HL-60 (cell line): Measurements from ENCODE around the gene GMDS.

Source experiments
- DNase-seq, 2 experiments: peaks; one replicate each; pipeline ENCODE4 v3.0.0-alpha.2; 2010 to 2020; ENCODE audit warnings: low read depth in 1 of 2, low spot score in 1 of 2
- H3K27ac ChIP-seq: fragments of 250-450 bp; sonication (Bioruptor Pico); replicated peaks from 2 replicates; pipeline ENCODE4 v1.5.1; 2020; ENCODE audit warnings: mild to moderate bottlenecking, moderate library complexity
- H3K27me3 ChIP-seq: fragments of 250-450 bp; sonication (Bioruptor Pico); 2 replicates; pipeline ENCODE4 v1.5.1; 2021; ENCODE audit warnings: mild to moderate bottlenecking, moderate library complexity; ENCODE audit not compliant: insufficient read depth, poor library complexity, severe bottlenecking
- H3K4me3 ChIP-seq: replicated peaks from 2 replicates; pipeline ENCODE4 v1.5.1; 2011; ENCODE audit warnings: mild to moderate bottlenecking, control low read depth, low read length; ENCODE audit not compliant: insufficient read depth
- GABPA ChIP-seq: IDR thresholded peaks from 2 replicates; pipeline ENCODE4 v1.6.1; 2012; ENCODE audit warnings: low read depth
- POLR2AphosphoS5 ChIP-seq: IDR thresholded peaks from 2 replicates; pipeline ENCODE4 v1.6.1; 2012; ENCODE audit warnings: low read depth
- SPI1 ChIP-seq: IDR thresholded peaks from 2 replicates; pipeline ENCODE4 v1.6.1; 2012; ENCODE audit warnings: low read depth, mild to moderate bottlenecking, borderline replicate concordance
- TF ChIP-seq, protein P1 (sequence below): IDR thresholded peaks from one replicate; pipeline ENCODE4 v1.5.1; 2011; ENCODE audit warnings: low read length, control low read depth, inconsistent platforms; ENCODE audit not compliant: insufficient read depth
- TF ChIP-seq, protein P2 (sequence below): IDR thresholded peaks from 2 replicates; pipeline ENCODE4 v1.6.1; 2012; ENCODE audit warnings: low read depth; ENCODE audit not compliant: insufficient replicate concordance

The GMDS gene

DNA sequence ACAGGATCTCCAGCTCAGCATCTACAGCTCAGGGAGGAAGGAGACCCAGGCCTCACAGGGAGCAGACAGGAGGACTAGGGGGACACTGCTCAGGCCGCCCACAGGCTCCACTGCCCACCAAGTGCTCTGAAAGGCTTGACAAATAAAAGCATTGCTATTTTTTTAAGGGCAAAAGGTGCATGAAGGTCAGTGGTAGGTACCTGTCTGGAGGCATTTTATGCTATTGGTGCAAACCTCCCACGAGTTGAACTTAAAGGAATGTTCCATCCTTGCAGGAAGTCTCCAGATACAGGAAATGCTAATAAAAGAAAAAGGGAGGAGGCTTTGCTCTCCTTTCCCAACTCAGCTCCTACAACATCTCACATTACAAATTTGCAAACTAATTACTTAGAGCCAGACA, 407.6 kb downstream of the GMDS start:
- TF ChIP-seq, protein P1, sequence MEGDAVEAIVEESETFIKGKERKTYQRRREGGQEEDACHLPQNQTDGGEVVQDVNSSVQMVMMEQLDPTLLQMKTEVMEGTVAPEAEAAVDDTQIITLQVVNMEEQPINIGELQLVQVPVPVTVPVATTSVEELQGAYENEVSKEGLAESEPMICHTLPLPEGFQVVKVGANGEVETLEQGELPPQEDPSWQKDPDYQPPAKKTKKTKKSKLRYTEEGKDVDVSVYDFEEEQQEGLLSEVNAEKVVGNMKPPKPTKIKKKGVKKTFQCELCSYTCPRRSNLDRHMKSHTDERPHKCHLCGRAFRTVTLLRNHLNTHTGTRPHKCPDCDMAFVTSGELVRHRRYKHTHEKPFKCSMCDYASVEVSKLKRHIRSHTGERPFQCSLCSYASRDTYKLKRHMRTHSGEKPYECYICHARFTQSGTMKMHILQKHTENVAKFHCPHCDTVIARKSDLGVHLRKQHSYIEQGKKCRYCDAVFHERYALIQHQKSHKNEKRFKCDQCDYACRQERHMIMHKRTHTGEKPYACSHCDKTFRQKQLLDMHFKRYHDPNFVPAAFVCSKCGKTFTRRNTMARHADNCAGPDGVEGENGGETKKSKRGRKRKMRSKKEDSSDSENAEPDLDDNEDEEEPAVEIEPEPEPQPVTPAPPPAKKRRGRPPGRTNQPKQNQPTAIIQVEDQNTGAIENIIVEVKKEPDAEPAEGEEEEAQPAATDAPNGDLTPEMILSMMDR = no peak
- TF ChIP-seq, protein P2, sequence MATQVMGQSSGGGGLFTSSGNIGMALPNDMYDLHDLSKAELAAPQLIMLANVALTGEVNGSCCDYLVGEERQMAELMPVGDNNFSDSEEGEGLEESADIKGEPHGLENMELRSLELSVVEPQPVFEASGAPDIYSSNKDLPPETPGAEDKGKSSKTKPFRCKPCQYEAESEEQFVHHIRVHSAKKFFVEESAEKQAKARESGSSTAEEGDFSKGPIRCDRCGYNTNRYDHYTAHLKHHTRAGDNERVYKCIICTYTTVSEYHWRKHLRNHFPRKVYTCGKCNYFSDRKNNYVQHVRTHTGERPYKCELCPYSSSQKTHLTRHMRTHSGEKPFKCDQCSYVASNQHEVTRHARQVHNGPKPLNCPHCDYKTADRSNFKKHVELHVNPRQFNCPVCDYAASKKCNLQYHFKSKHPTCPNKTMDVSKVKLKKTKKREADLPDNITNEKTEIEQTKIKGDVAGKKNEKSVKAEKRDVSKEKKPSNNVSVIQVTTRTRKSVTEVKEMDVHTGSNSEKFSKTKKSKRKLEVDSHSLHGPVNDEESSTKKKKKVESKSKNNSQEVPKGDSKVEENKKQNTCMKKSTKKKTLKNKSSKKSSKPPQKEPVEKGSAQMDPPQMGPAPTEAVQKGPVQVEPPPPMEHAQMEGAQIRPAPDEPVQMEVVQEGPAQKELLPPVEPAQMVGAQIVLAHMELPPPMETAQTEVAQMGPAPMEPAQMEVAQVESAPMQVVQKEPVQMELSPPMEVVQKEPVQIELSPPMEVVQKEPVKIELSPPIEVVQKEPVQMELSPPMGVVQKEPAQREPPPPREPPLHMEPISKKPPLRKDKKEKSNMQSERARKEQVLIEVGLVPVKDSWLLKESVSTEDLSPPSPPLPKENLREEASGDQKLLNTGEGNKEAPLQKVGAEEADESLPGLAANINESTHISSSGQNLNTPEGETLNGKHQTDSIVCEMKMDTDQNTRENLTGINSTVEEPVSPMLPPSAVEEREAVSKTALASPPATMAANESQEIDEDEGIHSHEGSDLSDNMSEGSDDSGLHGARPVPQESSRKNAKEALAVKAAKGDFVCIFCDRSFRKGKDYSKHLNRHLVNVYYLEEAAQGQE = no peak
- no peak for TF ChIP-seq POLR2AphosphoS5
- no peak for TF ChIP-seq SPI1
- no peak for TF ChIP-seq GABPA
- DNase-seq = no peak
- no peak overlapping the region for H3K4me3 ChIP-seq
- H3K27me3 ChIP-seq = no peaks in the 10 kb centered on the region
- no peak overlapping the region for H3K27ac ChIP-seq

DNA sequence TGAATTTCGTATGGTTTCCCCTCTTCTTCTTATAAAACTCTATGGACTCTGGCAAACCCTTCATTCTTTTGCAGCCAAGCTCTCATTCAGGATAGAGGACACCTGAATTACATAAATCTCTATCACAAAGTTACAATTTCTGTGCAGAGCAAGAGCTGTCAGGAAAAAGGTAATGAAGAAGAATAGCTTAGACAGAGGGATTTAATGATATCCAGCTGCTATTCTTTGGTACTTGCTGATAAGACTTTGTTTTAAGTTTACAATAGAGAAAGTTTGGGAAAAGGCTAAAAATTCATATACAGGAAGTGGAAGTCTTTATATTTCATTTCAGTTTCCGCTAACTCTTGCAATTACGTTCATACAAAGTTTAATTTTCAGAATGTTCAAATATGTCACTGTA, 408.7 kb downstream of the GMDS start:
- Histone ChIP-seq H3K27me3 (no peaks in the 10 kb centered on the region), H3K4me3 (no peak overlapping the region), H3K27ac (no peak overlapping the region)
- TF ChIP-seq, protein P2 = no peak
- TF ChIP-seq, protein P1 = no peak
- no peak for TF ChIP-seq POLR2AphosphoS5
- no peak for TF ChIP-seq SPI1
- TF ChIP-seq GABPA = no peak
- DNase-seq = no peak

DNA sequence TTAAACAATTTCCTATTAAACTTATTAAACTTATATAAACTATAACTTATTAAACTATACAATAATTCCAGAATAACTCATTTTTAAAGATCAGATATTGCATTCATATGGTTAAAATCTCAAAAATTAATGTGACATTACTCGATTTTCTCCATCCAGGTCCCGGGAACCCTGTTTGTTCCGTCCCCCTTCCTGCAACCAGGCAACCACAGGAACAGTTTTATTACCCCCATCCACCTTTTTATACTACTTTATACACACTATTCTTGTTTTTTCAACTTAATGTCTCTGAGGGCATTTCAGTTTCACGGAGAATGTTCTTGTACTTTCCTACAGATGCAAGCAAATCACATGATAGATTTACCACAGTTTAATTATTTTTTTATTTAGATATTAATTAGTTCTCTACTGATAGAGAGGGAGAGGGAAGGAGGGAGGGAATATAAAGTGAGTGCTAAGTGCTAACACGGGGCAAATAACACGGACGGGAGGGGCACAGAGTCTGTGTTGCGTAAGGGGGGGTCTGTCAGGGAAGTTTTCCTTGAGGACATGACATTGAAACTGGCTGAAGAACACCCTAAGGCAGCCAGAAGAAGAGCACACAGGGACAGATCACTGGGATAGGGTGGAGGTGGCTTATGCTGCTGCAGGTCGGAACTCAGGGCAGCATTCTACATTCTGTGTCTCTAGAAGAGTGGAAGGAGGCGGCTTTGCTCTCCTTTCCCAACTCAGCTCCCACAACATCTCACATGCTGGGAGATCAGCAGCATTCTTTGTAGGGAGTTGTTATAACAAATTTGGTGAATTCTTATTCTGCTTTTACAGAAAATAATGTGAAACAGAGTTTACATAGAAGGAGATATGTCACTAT, 410.5 kb downstream of the GMDS start:
- DNase-seq = no peak
- H3K4me3 ChIP-seq = no peak overlapping the region
- H3K27ac ChIP-seq = no peak overlapping the region
- TF ChIP-seq, protein P1 = no peak
- no peaks in the 10 kb centered on the region for H3K27me3 ChIP-seq

DNA sequence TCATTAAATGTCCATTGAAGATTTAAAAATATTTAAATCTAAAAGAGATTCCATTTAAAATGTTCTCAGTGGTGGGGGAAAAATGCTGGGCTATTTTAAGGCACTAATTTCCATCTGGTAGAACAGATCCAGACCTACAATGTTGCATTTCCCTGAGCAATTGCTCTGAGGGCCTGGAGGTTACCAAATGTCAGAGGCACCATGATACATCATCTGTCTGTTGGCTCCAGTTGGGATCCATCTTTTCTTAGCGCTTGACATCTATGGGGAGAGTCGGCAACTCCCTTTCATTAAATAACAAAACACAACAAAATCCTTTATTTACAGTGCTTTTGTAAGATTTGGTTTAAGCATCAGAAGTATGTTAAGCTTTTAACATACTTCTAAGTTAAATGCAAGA, 411.2 kb downstream of the GMDS start:
- H3K27ac ChIP-seq = no peak overlapping the region
- no peak overlapping the region for H3K4me3 ChIP-seq
- DNase-seq = no peak
- TF ChIP-seq, protein P2 = no peak
- TF ChIP-seq GABPA (no peak), SPI1 (no peak), POLR2AphosphoS5 (no peak)
- TF ChIP-seq, protein P1 = no peak
- H3K27me3 ChIP-seq = no peaks in the 10 kb centered on the region
